Endothelial cell of hepatic sinusoid (primary cell): Measurements from ENCODE around the gene TCF3.

Source experiments
- in situ Hi-C: cut with HindIII; loops from 2 replicates; pipeline ENCODE4 v1.10.0; 2017; ENCODE audit warnings: low sequenced_read_pairs

The TCF3 gene

GRCh38 chr19:1568320-1569019 lies 83.9 kb downstream of the TCF3 start, which contains the start of gene MEX3D:
Gene MEX3D, minus strand, starts transcription at chr19:1568325. Its CDS starts 267 bp downstream, at chr19:1568058.
- in situ Hi-C loops: no loop called here

- in situ Hi-C loops: no loop called here
Observed at GRCh38 chr19:1567848-1568227, 84.6 kb downstream of the TCF3 start.

GRCh38 chr19:1567116-1567847 lies 85.1 kb downstream of the TCF3 start:
- in situ Hi-C loops: no loop called here

- in situ Hi-C loops: no loop called here
Observed at GRCh38 chr19:1566392-1567115, 85.9 kb downstream of the TCF3 start.

- in situ Hi-C loops: no loop called here
Observed at GRCh38 chr19:1563251-1563650, 89.2 kb downstream of the TCF3 start.

GRCh38 chr19:1561236-1561842 lies 91.1 kb downstream of the TCF3 start:
- in situ Hi-C loops: no loop called here

- in situ Hi-C loops: no loop called here
Observed at GRCh38 chr19:1560286-1560882, 92.0 kb downstream of the TCF3 start.
